T-helper 9 cell (primary cell): Measurements from ENCODE around the gene ZNF275.
"Not testable (repeated sequence)": the region's sequence is repeated elsewhere in the genome, so short reads cannot be mapped to it uniquely, and the experiment has no call there.

ENCODE experiments used
- DNase-seq: peaks from one replicate; pipeline ENCODE4 v3.0.0-alpha.2; 2020
- total RNA-seq, 2 donors: gene quantifications; one replicate each; lab custom pipeline; 2026; lab: John Stamatoyannopoulos, UW

ZNF275 gene, protein sequence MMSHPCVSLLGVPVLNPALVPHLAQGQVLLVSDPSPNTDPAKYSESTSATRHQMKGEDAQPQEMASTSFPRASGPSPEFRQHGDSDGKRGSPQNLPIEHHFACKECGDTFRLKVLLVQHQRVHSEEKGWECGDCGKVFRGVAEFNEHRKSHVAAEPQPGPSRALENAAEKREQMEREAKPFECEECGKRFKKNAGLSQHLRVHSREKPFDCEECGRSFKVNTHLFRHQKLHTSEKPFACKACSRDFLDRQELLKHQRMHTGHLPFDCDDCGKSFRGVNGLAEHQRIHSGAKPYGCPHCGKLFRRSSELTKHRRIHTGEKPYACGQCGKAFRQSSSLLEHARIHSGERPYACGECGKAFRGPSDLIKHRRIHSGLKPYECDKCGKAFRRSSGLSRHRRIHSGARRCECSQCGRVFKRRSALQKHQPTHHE
- 12.5 to 31.1 reads per million in 2 donors for total RNA-seq

DNA sequence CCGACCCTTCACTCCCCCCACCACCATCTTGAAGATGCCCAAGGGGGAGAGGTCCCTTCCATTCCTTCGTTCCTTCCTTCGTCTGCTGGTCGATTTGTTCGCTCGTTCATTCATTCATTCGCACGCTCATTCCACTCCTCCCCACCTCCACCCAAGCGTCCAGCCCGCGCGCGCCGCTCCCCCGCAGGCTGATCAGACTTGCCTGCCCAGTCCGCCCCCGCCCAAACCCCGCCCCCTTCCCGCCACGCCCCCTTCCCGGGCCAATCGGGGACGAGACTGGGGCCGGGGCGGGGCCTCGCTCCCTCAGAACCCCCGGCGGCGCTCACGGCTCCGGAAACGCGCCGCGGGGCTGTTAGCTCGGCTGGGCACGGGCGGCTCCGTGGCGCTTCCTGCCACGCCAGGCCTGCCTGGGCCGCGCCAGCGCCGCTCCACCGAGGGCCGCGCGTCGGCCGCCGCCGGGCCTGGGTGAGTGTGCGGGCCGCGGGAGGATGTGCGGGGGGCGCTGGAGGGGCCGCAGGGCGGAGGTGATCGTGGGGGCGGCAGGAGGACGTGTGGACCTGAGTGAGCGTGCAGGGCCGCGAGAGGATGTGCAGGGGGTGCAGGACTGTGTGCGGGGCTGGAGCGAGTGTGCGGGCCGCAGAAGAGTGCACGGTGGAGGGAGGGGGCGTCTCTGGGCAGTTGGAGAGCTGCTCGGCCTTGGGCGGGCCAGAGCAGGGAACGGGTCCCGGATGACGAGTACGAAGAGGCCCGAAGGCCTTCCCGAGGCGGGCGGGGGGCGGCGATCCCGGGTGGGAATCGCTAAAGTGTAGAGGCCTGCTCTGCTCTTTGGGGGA lies at the start of gene ZNF275:
Gene ZNF275 (plus strand): TSS at position 333 of the 833 bp plus-strand sequence. CDS start 2,527 bp downstream, outside the sequence.
- DNase-seq, result peak; percentile 74

DNA sequence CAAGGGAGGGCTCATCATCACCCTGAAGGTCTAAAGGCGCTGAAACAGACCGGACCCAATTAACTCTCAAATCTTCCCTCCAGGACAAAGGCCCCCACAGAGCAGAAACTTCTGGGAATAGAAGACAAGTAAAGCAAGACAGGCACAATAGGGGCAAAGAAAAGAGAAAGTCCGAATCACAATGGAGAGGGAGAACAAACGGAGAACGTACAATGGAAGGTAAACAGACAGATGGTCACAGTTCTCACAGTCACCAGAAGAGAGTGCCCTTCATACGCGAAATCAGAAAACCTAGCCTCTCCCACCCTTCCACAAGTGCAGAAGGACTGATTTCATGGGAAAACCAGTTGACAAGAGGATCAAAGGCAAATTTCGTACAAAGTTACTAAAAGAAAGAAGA lies 48.3 kb upstream of the ZNF275 start:
- not testable (repeated sequence) for DNase-seq

DNA sequence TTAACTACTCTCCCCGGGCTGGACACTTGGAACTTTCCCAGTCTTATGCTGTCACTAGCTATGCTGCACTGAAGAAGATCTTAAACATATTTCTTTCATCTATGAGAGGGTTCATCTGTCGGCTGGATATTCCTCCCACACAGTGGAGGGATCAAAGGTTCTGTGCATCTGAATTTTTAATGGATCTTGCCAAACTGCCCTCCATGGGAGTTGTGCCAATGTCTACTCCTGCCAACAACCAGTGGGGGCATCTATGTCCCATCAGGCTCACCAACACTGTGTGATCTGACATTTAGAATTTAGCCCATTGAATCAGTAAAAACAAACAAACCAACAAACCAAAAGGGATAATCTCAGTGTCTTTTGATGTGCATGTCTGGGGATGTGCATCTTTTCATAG lies 45.1 kb upstream of the ZNF275 start:
- DNase-seq, result not testable (repeated sequence)

DNA sequence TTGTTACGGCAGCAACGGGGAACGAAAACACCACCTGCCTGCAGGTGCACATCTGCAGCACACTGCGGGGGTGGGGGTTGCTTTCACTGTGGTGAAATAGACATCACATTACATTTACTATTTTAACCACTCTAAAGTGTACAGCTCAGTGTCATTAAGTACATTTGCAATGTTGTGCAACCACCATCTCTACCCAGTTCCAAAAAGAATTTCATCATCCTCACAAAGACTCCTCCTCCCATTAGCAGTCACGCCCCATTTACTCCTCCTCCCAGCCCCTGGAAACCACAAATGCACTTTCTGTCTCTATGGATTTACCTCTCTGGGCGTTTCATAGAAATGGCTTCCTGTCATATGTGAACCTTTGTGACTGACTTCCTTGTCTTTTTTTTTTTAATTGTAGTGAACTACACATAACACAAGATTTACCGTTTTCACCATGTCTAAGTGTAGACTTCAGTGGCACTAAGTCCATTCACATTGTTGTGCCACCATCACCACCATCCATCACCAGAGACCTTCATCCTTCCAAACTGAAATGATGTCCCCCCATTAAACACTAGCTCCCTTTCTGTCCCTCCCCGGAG lies 40.4 kb upstream of the ZNF275 start:
- not testable (repeated sequence) for DNase-seq

DNA sequence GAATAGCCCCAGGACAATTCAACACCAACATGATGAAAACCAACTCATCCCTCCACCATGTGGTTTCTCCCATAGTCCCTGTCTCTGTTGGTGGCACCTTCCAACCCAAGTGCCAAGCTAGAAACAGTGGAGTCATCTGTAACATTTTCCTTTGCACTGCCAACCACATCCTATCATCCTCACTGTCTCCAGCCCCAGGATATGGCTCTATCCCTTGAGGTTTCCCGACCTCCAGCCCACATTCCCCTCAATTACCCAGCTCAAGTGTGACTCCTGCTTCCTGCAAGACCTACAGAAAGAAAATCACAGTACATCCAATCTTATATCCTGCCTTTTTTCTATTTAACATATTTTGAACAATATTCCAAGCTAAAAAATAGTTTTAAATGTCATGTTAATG lies 36.6 kb upstream of the ZNF275 start:
- DNase-seq, result no peak

DNA sequence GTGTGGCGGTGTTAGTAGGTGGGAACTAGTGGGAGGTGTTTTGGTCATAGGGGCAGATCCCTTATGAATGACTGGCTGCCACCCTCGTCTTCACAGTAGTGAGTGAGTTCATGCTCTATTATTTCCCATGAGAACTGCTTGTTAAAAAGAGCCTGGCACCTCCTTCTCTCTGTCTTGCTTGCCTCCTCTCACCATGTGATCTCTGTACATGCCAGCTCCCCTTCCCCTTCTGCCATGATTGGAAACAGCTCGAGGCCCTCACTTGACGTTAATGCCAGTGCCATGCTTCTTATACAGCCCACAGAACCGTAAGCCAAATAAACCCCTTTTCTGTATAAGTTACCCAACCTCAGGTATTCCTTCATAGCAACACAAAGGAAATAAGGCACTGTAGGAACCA lies 34.1 kb upstream of the ZNF275 start:
- no peak for DNase-seq

DNA sequence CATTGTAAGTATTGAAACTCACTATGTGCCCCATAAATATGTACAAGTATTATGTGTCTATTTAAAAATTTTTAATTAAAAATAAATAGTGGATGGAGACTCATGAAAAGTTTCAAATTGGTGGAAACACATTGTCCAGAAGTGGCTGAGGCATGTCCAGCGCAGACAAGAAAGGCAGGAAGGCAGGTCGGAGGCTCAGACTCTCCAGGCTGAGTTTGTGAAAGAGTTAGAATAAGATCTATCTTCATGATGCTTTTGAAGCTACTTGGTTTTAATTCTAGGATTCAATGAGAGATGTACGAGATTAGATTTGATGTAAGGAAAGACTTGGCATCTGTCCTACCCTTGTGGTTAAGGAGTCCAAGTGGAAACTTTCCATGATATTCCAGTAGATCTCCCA lies 32.2 kb upstream of the ZNF275 start:
- DNase-seq, result no peak

DNA sequence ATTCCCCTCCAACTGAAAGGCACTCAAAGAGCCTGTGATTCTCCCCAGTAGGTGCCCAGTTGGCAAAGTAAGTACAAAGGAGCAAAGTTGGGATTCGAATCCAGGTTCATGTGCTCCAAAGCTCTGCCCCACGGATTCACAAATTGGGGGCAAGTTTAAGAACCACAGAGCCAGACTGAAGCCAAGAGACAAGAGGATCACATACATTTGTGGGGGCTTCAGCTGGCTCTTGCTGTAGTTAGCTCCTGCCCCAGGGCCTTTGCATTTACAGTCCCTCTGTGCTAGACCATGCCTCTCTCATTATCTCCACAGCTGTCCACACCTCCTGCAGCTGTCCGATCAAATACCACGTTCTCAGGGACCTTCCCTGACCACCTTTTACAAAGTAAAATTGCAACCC lies 31.2 kb upstream of the ZNF275 start:
- no peak for DNase-seq

DNA sequence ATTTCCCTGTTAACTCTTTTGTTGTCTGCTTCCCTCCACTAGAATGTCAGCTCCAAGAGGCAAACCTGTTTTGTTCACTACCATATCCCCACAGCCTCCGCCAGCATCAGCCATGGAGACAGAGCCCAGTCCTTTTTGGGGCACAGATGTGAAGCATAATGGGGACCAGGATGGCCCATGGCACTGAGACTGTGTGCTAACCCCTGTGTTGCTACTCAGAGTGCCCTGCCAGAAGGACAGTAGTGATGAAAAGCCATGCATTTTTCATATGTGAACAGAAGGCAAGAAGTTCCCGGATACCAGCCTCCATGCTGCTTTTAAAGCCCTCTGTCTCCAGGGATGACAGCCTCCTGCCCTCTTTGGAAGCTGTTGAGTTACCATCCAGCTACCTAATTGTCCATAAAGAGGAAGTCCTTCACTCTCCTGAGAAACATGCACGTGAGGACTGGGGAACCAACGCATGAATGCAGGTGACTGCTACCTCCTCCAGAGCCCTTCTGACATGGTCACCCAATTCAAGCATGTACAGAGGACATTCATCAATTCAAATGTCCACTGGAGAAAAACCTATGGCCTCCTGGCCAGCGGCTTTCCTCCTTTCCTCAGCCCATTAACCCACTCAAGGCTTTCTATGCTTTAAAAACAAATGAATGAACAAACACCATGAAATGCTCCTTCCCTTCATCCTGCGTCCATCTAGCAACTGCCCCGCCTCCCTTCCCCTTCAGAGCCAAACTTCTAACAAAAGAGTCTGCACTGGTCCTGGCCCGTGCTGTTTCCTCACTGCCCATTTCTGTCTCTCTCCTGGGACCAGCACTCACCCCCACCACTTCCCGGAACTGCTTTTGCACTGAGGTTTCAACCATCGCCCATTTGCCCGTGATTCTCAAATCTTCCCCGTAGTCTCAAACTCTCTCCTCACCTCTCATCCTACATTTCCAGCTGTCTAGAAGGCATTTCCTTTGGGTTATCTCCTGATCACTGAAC lies 30.4 kb upstream of the ZNF275 start:
- no peak for DNase-seq

DNA sequence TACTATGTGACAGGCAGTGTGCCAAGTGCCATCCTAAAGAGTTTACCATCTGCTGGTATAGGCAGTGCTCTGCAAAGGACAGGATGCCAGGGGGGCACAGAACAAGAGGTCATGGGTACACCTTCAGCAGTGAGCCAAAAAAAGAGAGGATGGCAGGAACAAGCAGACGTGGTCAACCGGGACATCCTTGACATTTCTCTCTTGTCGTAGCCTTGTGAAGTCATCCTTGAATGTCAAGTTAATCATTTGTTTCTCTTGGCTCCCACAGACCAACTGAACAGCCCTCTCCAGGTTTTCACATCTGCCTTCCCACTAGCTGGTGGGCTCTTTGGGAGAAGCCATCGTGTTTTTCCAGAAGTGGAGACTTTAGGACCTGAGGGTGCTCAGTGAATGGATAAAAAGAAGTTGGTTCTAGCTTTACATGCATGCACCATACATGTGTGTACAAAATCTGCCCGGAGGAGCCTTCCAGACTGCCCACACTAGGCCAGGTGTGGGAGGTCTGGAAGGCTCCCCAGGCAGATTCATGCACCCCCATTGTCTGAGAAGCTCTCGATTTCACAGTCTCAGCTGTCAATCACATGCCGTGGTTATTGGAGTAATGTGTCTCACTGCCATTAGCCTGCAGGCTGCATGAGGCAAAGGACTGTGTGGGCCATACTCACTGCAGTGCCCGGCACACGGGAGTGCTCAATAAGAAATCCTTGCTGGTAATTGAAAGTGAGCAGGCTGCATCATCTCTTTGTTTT lies 28.8 kb upstream of the ZNF275 start:
- DNase-seq, result no peak

DNA sequence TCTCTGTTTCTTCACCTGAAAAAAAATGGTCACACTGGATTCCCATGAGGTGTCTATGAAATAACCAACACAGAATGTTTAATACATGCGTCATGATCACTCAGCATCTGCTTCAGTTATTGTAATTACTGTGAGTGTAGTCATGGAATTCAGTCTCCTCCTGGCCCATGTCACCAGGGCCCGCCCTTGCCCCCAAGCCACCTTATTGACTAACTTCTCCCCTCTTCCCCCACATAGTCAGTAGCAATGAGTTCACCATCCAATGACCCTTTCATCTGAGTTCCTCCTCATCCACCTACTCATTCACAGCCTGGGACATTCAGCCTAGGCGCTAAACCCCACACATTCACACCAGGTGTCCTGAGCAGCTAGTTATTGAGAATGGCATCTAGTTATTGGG lies 28.0 kb upstream of the ZNF275 start:
- no peak for DNase-seq

DNA sequence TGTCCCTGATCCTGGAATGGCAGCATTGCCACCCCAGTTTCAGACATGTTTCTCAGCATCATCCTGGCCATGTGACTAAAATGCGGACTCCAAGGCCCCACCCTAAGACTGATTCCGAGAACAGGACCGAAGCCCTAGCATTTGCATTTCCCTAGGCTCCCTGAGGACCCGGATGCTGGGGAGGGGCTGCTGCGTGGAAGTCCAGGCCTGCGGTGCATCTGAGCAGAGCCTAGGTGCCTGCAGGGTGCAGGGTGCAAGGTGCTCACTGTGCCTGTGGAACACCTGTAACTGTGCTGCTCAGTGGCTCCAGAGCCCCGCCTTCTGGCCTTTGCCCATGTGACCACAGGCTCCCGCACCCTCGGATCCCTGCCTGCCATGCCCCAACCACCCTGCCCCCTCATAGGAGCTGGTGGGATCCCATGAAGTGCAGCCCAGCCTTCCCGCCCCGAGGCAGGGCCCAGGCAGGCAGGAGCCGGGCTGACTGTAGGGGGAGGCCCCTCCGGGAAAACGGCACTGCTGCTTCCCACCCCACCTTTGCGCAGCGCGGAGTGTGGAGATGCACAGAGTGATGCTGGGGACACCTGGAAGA lies 27.3 kb upstream of the ZNF275 start:
- no peak for DNase-seq

DNA sequence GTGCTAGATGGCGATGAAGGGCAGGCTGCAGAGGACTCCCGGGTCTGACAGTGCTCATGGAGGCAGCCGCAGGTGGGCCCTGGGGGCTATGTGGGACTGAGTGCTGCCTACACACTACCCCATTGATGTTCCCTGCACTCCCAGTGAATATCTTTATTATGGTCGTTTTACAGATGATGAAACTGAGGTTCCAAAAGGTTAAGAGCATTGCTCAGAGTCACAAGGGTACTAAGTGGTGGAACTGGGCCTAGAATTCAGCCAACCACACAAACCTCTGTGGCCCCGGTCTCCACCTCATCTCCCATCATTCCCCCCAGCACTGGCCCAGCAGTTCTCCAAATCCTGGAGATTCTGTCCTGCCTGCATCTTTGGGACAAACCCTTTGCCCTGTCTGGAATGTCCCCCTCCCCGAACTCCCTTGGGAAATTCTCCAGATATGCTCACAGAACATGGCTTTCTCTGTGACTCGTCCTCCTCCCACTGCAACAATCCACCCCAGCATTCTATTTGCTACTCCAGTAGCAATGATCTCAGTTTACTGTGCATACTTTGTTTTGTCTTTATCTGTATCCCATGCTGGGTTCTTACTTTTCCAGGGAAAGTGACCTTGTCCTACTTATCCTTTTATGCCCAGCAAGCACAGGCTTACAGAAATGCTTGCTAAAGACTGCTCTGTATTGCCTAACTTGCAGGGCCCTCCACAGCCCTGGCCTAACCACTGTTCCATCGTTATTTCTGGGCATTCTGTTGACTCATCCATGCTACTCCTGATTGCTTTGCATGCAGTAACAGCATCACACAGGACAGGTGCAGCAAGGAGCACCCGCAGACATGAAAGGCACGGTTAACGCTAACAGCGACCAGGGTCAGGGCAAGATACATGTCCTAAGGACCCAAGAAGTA lies 26.4 kb upstream of the ZNF275 start:
- no peak for DNase-seq

DNA sequence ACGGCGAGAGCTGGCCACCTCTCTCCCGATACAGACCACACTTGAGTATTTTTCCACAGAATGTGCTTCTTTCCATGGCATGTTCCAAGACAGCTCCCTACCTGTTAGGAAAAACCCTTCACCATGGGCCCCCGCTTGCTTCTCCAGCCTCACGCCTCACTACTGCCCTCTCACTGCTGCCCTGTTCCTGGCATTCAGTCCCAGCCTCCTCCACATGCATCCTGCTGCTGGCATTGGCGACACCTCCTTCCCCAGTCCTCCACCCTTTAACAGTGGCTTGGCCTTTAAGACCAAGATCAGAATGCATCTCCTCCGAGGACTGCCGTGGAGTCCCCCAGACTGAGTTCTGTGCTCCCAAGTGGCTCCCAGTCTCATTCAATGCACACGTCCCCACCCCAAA lies 23.1 kb upstream of the ZNF275 start:
- DNase-seq, result no peak

DNA sequence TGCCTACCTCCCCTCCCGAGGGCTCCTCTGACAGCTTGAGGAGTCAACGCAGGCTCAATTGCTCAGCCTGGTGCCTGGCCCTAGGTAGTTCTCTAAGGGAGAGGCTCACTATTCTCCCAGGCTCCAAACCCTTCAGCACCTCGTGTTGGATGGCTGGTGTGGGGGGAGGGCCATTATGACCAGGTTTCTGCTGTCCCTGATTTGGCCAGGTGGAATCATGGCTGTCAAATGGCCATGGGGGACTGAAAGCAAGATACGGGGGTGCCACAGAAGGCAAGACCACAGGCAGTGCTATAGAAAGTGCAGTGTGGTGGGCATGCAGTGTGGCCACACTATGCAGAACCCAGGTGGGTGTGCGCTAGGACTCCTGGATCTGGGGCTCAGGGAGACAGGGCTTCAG lies 21.9 kb upstream of the ZNF275 start:
- DNase-seq, result no peak

DNA sequence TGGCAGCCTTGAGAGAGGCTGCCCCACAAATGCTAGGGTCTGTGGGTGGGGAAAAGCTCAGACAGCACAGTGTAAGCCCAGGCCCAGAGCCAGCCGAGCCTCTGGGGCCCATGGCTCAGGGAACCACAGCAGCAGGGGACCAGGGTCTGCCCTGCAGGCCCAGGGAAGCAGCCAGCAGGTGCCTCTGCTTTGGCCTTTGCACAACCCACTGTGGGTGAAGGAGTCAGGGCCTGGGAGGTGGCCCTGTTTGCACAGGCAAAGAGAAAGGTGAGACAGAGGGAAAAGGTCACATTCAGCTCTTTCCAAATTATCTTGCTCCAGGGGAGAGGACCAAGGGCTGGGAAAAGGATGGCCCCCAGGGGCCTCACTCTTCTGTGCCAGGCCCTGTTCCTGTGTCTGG lies 21.1 kb upstream of the ZNF275 start:
- DNase-seq, result no peak

DNA sequence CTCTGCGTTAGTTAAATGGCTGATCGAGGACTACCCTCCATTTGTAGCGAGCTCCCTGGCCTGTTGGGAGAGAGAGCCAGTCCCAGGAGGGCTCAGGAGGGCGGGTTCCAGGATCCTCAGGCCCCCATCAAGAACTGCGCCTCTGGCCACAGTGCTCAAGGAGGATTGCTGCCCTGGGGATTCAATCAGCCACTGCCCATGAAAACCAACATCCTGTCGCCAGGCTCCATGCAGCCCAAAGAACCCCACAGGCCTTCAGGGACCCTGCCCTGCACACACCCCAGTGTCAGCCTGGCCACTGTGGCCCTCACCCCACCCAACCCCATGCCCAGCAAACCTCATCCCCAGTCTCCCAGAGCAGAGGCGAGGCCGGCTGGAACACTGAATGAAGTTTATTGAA lies 16.6 kb upstream of the ZNF275 start:
- no peak for DNase-seq

DNA sequence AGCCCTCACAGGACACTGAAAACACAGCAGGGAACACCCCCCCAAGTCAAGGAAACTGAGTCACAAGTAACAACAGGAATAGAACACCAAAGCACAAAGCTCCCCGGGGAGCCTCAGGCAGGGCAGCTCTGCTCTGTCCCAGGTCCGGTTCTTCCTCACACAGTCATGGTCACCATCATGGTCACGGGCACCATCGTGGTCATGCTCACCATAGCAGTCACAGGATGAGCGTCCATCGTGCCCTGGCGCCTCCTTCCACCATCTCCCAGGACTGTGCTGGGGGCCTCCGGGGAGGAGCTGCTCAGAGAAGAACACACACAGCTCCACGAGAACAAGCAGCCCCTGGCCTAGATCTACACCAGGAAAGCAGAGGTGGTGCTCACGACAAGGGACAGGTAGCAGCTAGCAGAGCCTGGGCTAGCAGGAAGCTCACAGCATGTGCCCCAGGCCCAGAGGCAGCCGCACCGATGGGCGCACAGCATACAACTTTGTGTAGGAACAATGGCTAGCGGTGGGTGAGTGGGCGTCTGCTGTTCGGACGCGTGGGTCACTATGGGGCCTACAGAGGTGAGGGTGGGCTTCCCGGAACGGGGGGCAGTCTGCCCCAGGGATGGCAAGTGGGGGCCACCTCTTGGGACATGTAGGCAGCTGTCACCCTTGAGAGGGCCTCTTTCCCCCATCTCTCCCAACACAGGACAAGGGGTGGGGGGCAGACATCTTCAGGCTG lies 15.8 kb upstream of the ZNF275 start:
- no peak for DNase-seq

DNA sequence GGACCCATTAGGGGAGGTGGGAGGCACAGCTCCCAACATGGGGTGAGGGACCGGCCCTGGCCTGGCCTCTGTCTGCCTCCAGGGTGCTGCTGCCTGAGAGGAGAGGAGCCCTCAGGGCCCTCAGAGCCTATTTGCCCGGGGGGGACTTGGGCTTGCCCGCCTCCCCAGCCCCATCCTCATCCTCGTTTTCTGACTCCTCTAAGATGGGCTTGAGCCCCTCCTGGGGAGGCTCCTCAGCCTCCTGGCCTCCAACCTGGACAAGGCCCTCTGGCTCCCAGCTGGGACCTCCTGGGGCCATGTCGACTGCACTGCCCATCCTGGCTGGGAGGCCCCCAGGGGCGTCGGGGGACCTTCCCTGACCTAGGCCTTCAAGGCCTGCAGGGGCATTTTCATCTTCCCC lies 15.1 kb upstream of the ZNF275 start:
- no peak for DNase-seq
